Activated CD4-positive, alpha-beta T cell treated with anti-CD3 and anti-CD28 coated beads for 1 hour (primary cell): ENCODE data around the gene C7orf25.

Experiments used
- DNase-seq: peaks from one replicate; pipeline ENCODE4 v3.0.0-alpha.2; 2020

C7orf25 gene

DNA sequence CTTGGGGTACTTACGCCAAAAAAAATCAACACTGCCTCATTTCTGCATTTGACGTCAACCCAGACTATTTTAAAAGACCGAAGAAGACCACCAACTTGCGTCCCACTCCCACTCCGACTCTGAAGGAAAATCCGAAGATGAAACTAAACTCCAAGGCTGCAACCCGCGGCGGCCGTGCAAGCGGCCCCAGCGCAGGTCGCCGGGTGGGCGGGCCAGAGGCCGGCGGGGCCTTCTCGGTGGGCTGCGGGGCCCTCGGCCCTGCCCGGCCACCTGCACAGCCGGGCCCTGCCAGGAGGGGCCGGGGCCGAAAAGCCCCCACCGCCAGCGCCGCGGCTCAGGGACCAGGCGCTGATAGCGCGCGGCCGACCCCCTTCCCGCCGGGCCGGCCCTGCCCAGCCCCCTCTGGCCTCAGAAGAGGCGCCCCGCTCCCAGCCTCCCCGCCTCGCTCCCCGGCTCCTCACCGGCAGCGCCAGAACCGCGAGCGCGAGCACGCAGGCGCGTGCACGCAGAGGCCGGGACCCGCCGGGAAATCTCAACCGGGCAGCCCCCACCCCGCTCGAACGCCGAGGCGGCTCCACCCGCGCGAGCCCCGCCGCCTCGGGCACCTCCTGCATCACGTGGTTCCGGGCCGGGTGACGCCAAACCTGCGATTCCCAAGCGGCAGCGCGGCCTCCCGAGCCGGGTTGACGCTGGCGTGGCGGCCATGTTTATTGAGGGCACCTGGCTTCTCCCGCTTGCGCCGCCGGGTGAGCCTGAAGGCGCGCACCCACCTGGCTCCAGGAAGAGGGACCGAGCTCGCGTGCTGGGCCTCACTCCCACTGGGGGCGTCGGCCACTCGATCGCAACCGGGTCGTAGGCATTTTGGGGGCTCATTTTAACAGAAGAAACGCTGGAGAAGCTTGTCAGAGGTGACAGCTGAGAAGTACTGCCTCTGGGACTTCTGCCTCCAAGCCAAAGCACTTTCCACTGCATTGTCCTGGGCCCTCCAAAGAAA, at the start of gene C7orf25:
TSS of gene C7orf25 (minus strand) at position 617 of the 994 bp plus-strand sequence. CDS start 1,170 bp downstream, outside the sequence.
- peak; percentile 92 for DNase-seq

DNA sequence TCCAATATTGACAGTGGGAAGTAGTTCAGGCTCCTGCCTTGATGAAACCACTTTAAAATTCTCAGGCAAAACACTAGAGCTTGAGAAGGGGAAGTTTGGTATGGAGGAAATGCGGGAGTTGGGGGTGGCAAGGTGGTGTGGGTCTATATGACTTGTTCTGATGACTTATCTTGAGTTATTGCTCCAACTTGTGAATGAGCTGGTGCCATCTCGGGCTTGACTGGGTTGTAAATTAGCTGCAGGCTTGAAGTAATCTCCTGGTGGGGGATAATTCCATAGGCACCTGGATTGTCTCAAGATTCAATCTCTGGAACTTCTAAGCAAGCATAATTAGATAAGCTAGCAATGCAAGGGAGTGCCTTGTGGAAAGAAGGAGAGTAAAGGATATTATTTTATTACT, 49.3 kb upstream of the C7orf25 start:
- no peak for DNase-seq

DNA sequence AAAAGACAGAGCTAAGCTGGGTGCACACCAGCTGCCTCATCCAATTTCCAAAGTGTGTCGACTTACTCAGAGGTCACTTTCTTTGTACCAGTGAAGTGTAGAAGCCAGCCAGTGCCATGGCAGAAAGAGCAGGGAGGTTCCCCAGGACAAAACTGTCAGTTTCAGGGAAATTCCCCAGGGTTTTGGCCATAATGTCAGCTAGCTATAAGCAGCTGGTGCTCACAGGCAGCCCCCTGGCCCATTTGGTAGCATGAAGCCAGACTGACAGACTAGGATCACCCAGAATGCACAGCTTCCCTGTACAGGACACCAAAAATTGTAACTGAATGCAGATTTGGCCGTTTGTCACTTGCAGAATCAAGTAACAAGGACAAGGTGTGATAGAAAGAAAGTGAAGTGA, 48.9 kb upstream of the C7orf25 start:
- no peak for DNase-seq

DNA sequence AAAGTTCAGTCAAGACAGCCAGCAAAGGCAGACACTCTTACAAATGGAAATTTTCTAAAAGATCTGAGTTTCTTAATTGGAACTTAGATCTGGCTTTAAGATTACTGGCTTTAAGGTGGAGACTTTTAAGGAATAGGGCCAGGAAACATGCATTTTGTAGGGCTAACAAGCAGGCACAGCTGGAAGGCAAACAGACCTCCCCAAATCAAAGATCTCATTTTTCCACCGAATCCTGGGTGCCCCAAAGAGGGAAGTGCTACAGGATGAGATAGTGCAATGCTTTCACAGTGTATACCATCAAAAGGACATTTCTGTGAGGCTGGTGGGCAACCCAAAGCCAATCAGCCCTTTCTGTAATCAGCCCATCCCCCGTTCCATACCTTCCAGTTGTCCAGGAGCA, 47.7 kb upstream of the C7orf25 start:
- no peak for DNase-seq

DNA sequence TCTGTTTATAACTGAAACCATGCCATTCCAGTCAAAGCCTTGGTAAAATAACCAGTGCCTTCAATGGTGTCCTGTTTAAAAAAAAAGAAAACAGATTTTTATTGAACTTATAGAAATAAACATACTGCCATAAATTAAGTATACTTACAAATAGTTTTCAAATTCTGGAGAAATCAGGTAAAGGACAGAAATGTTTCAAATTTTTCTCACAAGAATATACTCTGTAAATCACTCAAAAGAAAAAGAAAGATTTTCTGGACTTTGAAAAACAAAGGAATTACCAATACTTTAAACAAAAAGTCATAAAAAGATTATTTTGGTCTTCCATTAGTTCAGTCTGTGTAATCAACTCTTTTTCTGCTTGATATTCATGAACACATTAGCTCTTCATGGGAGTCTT, 44.2 kb upstream of the C7orf25 start:
- DNase-seq: no peak

GRCh38 chr7:42953994-42954393, 42.1 kb upstream of the C7orf25 start:
- DNase-seq: no peak

DNA sequence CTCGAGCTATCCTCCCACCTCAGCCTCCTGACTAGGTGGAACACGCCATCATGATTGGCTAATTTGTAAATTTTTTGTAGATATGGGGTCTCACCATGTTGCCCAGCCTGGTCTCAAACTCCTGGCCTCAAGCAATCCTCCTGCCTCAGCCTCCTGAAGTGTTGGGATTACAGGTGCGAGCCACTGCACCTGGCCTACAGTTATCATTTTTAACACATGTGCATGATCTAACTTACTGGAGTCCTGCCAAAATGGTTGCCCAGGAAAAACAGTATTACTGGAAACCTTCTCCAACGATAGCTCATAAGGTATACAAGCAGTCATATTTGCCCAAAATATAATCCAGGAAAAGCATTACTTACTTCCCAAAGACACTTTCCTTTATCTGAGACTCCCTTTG, 40.5 kb upstream of the C7orf25 start:
- DNase-seq: no peak

DNA sequence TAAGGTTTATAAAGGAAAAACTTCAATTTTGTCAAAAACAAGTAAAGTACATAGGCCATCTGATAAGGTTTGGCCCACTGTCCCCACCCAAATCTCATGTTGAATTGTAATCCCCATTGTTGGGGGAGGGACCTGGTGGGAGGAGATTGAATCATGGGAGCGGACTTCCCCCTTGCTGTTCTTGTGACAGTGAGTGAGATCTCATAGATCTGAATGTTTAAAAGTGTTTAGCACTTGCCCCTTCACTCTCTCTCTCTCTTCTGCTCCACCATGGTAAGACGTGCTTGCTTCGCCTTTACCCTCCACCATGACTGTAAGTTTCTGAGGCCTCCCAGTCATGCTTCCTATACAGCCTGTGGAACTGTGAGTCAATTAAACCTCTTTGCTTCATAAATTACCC, 38.5 kb upstream of the C7orf25 start:
- no peak for DNase-seq

DNA sequence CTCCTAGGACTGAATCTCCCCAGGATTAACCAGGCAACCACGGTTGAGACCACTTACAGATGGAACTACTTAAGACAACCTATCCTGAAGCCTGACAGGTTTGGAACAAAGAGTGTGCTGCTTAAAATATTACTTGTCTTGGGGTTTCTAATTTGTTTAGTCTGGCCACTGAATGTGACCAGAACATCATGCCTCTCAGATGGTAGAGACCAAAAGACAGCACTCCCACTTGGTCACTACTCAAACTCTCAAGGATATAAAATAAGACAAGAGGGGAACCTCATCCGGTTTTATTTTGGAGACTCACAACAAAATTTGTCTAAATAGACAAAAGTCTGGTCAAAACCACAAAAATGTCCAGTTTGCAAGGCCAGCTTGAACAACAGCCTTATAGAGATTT, 35.7 kb upstream of the C7orf25 start:
- DNase-seq: no peak

DNA sequence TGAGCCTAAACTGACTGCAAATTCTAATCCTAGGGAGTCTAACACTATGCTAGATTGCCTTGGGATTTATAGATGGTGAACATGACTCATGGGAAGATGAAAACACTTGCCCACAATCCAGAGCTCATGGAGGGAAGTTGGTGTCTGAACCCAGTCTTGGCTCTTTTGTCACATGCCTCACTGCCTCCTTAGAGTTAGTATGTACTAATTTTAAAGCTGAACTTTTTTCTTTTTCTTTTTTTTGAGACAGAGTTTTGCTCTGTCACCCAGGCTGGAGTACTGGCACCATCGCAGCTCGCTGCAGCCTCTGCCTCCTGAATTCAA, 34.7 kb upstream of the C7orf25 start:
- DNase-seq: no peak

DNA sequence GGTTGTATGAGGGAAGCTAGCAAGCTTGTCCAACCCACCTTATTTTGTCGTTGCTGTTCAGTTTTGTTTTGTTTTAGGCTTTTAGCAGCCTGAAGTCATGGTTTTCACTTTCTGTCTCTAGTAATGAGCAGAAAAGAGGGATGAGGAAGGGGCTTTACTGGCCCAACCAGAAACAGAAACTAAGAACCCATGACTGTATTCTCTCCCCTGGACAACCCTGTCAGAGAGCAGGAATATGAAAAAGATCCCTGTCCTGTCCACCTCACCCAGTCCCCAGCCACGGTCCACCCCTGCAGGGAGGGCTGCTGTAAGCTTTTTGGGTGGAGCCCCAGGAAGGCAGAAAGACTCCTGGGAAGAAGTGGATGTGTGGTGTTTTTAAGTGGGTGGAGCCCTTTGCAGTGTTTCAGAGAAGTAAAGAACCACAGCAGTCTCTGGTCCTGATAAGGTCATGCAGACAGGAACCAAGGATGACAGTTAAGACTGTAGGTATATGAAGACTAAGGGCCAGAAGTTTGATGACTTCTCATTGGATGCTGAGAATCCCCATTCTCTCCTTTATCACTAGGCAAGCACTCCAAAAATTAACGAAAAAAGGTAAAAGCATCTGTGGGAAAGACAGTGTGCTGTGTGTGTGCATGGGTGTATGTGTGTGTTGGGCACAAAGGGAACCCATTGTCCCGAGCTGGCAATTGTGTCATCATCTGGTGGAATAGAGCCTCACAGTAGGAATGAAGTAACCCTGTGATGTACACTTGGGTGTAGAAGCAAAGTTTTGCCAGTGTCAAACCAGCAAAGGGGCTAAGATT, 34.2 kb upstream of the C7orf25 start:
- no peak for DNase-seq

- peak; percentile 46 for DNase-seq
Observed at GRCh38 chr7:42940985-42941847, 29.3 kb upstream of the C7orf25 start.

- no peak for DNase-seq
Observed at GRCh38 chr7:42939457-42940240, 27.8 kb upstream of the C7orf25 start.

DNA sequence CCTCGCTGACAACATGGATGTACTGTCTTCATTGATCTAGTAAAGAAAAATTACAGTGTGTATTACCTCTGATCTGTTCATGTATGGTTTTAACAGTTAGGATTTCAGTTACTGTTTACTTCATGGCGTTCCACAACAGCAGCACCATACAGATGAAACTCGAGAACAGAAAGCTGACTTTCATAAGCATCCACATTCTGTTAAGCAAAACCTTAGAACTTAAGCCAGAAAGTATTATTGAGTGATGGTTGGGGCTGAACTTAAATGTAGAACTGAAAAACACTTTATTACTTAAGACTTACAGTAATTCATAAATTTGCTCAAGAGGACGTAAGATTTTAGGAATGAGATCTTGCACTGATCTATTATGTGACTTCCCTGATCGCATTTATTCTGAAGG, 24.0 kb upstream of the C7orf25 start:
- no peak for DNase-seq

- DNase-seq: no peak
Observed at GRCh38 chr7:42934291-42934690, 22.4 kb upstream of the C7orf25 start.

DNA sequence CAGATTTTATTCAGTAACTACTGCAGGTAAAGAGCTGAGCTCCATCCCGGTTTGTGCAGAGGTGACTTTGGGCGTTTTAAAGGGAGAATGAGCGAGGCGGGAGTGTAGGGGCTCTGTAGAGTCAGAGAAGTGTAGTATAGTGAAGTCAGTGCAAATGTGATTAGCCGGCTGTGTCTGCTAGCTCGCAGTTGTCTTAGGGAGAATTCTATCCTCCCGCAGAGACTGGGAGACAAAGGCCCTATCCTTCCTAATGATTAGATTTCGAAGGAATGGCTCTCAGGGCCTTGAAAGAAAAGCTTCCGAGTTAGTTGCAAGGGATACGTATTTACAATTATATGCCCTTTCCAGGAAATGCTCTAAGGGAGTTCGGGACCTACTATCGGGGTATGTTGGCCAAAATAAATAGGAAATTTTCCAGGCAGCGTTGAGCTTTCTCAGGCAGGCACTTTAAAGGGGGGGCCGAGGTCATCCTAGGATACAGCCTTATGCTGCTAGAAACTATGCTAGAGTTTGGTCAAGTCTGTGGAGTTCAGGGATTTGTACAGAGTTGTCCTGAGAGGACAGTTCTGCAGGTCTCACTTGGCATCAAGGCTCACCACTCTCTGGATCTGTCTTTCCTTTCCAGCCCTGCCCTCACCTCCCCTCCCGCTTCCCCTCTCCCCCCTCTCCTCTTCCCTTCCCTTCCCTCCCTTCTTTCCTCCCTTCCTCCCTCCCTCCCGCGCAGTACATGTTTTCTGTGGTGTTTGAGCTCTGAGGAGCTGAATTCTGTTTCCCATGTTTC, 21.1 kb upstream of the C7orf25 start:
- DNase-seq: no peak

DNA sequence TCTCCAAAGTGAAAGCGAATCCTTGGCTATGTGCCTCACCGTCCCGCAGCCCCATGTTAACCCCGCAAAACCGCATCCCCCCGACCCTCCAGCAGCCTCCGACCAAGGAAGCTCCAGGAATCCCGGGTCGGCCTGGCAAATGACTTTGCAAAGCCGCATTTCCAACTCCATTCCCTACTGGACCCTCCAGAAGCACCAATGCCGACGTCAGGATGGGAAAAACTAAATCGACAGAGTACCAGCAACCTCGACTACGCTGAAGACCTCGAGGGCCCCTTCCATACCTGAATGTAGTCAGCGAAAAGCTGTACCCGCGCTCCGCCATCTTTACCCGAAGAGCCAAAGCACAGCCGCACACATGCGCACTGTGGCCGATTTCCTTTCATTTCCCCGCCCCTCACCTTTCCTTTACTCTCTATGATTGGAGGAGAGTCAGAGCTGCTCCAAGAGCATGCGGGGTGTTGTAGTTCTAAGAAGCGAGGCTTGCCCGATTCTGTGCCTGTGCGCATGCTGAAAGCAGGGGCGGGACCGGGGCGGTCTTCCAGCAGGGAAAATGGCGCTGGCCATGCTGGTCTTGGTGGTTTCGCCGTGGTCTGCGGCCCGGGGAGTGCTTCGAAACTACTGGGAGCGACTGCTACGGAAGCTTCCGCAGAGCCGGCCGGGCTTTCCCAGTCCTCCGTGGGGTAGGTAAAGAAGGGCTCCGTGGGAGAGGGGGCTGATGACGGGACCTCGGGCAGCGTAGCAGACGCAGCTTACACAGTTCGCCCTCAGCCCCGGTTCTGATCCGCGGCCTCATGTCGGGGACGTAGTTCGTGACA, 20.2 kb upstream of the C7orf25 start, which contains the start of the genes MRPL32 and PSMA2:
TSS of gene MRPL32 (plus strand) at position 543 of the 818 bp plus-strand sequence. CDS start at position 554, 11 bp downstream.
TSS of gene PSMA2 (minus strand) at position 341 of the 818 bp plus-strand sequence. CDS start at position 325, 16 bp downstream.
- DNase-seq: peak; percentile 90

- DNase-seq: no peak
Observed at GRCh38 chr7:42931447-42931833, 19.6 kb upstream of the C7orf25 start.

DNA sequence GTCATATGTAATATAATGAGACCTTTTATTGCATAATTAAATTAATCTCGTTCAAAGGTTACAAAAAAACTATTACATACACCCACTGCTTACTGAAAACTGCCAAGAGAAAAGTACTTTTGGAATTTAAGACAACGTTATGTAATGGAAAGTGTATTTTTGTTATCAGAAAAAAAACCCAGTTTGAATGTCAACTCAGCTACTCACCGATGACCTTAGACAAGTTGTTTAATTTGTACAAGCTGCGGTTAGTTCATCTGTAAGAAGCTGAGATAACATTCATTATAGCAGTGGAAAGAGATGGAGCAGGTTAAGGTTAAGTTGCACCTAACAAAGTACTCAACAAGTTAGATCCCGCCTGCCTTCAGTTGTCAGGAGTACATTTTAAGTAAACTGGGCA, 19.0 kb upstream of the C7orf25 start:
- DNase-seq: no peak

- DNase-seq: no peak
Observed at GRCh38 chr7:42929449-42929848, 17.6 kb upstream of the C7orf25 start.
